GM19193 (cell line): Measurements from ENCODE around the gene SLIT1.

Experiments
- POLR2A ChIP-seq: IDR thresholded peaks from 4 replicates; pipeline ENCODE4 v1.6.1; 2011; ENCODE audit not compliant: insufficient read depth, insufficient read length; ENCODE audit errors: extremely low read depth

The SLIT1 gene

DNA sequence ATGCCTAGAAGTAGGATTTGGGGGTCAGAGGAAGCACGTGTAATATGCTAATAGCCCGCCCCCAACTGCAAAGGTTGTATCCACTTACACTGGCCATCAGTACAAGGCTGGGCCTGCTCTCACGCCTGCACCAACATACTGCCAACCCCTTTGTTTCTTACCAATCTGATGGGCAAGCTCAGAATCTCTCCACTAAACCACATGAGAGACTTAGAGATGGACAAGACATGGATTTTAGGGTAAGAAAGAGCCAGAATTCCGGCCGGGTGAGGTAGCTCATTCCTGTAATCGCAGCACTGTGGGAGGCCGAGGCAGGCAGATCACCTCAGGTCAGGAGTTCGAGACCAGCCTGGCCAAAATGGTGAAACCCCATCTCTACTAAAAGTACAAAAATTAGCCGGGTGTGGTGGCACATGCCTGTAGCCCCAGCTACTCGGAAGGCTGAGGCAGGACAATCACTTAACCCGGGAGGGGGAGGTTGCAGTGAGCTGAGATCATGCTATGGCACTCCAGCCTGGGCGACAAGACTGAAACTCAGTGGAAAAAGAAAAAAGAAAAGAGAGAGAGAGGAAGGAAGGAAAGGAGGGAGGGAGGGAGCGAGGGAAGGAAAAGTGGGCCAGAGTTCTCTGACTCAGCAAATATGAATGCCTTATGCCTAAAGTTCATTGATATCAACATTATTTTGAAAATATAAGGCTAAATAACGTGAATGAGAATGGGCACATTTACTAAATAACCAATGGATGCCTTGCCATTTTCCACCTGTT is 162.2 kb downstream of the SLIT1 start:
- TF ChIP-seq POLR2A: no peak

DNA sequence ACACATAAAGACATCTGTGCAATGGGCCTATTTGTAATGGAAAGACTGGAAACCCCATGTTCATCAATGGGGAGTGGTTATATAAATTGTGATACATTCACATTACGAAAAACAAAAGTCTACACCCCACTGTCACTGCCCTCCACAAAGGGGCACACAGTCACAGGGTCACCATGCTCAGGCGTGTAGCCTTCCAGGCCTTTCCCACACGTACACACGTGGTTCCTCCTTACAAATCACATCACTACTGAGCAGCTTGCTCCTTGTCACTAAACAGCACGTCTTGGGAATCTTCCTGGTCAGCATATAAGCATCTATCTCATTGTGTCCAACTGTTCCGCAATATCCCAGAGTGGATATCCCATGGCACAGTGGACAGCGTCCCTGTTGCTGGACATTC is 163.1 kb downstream of the SLIT1 start:
- TF ChIP-seq POLR2A: no peak

DNA sequence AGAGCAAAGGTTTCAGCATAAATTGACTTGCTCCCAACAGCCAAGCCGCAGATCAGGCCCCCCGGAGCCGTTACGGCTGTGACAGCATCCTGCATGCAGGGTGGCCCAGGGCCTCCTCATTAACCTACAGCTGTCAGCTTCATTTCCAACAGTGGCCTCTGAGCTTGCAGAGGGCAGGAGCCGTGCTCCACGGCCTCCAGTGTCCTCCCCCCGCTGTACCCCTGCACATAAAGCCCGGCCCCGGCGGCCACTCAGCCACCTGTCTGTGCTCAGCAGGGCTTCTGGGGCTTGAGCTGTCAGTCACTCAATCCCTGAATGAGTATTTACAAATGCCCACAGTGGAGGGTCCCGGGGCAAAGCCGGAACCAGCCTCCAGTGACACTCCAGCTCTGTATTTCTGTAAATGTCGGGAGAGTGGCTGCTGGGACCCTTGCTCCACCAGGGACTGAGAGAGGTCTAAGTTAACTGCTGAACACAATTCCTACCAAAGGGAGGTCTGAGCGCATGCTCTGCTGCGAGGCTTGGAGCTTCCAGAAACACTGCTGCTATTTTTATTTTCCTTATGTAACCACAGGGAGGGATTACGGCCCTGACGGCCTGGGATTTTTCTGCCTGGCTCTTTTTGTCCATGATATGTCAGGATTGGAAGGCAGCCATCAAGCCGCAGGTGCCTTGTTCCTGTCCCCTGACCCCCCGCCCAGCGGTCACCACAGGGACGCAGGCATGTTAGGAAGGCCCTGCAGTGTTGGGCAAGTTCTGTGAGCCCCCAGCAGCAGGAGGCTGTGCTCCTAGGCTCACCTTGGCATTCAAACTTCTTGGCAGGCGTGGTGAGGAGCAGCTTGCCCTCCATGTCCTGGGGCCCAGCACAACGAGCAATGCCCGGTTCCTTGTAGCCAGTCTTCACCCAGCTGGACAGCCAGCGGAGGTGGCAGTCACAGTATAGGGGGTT is 165.0 kb downstream of the SLIT1 start:
- TF ChIP-seq POLR2A: no peak

DNA sequence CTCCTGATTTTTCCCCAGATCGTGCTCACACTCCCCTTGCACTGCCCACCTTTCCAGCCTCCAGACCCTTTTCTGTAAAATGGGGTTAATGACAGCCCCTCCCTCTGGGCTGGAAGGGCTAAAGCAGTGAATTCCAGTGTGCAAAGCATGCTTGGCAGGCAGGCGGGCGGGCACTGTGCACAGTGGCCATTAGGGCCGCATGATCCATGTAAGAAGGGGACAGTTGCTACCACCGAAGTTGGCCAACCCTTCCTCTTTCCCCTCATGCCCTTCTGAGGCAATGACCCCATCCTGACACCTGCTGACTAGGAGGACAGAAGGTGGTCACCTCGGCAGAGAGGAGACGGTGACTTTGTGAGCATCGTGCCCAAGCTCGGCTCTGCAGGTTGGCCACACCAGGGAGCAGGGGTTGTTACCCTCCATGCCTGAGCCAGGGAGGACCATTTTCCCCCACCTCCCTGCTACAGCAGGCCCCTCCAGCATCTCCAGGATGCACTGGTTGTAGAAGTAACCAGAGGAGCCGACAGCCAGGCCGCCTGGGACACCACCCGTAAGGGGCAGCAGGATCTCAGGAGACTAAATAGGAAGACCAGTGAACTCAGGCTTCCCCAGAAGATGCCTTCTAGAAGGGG is 166.4 kb downstream of the SLIT1 start:
- no peak for TF ChIP-seq POLR2A

DNA sequence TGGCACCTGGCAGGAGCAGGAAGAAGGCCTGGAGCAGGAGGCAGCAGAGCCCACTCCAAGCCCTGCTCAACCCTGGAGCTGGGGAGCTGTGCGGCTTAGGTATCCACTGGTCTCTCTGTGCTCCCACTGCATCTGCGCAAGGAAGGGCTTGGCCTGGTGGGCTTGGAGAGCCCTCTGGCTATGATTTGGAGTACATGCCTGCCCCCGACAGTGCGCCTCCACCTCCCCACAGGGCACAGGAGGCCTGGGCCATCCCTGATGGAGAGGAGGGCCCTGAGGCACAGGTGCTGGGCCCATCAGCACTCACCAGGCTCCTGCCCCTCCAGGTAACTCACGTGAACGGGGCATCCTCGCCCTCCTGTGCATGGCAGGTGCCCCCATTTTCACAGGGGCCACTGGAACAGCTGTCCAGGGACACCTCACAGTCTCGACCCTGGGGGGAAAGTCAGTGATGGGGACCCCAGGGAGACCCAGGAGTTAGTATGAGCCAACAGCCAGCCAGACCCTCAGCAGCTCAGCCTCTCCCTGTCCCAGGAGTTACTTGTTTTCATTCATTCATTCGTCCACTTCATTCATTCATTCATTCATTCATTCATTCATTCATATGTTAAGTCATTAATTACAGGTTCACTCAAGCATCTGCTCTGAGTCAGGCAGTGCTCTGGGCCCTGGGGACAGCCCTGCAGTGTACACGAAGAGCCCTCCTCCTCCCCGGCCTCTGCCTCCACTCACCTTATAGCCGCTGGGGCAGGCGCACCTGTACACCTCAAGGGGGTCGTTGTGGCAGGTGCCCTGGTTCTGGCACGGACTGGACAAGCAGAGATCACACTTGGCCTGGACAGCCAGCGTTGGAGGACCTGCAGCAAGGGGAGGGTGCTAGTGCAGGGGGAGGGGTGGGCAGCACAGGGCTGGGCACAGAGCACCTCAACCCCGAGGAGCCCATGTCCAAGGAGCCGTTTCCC is 167.2 kb downstream of the SLIT1 start:
- no peak for TF ChIP-seq POLR2A

DNA sequence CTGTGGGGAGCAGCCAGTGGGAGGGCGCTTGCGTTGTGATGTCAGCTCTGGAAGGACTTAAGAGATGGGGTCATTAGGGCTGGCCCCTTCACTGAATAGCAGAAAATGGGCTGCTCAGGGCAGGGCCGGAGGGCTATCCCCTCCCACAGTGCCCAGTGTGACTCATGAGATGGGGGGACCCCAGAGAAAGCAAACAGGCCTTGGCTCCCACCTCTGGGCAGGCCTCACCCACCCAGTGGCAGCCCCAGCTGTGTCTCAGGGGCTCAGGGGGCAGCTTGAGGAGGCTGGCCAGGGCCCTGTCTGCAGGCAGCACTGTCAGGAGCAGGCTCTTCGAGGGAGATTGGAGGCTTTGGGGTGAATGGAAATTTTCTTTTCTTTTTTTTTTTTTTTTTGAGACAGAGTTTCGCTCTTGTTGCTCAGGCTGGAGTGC is 168.3 kb downstream of the SLIT1 start:
- no peak for TF ChIP-seq POLR2A

DNA sequence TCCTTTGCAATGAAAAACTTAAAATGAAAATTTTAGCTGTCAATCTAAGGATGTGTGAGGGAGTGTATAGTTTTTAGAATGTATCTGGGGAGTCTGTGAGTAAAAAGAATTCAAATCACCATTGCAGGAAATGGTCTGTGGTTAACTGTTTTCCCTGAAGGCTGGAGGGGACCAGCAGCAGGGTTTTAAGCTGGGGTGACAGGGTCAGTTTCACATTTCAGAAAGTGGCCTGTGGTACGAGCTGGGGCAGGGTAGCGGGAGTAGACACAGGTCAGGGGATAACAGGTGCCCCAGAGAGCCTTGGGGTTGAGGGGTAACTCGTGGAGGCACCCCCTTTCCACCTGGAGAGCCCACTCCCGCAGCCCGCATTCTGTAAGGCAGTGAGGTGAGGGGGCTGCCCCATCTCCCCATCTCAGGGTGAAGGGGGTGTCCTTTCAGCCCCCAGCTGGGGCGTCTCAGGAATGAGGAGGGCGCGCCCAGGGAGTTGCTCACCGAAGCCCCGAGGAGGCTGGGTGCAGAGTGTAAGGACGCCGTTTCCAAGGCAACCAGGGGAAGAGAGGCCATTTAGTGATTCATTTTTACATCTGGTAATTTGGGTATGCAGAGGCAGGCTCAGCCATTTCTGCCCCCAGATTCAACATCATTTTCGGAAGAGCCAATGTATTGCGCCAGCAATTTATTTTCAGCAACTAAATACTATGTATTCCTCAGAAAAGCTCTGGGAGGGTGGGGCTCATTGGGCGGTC is 168.9 kb downstream of the SLIT1 start:
- no peak for TF ChIP-seq POLR2A

DNA sequence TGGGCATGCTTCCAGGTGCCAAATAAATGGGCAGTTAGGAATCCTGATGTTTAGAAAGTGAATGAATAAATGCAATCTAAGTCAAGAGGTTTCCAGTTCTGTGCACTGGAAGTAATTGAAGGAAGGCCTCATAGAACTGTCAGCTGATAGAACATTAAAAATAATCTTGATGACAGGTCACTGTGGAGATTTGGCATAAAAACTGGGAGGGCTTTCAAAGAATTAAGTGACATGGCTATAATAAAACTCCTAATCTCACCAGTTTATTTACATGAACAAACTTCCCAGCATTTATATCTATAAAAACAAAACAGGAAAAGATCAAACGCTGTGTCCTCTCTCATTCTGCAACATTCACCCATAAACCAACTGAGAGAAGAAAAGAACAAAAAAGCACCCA is 170.5 kb downstream of the SLIT1 start:
- no peak for TF ChIP-seq POLR2A

DNA sequence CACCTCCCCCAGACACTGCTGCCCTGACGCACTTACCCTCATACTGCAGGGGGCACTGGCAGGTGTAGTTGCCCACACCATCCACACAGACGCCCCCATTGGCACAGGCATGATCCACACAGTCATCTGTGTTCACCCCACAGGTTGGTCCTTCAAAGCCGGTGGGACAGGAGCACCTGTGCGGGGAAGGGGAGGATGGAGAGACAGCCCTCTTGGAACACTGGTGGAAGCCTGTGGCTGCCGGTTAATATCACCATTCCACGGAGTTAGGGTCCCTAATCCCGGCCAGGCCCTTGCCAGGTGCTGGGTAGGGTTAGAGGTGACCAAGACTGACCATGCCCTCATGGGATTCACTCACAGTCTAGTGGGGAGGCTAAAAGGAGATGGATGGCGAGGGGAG is 171.8 kb downstream of the SLIT1 start:
- TF ChIP-seq POLR2A: no peak

DNA sequence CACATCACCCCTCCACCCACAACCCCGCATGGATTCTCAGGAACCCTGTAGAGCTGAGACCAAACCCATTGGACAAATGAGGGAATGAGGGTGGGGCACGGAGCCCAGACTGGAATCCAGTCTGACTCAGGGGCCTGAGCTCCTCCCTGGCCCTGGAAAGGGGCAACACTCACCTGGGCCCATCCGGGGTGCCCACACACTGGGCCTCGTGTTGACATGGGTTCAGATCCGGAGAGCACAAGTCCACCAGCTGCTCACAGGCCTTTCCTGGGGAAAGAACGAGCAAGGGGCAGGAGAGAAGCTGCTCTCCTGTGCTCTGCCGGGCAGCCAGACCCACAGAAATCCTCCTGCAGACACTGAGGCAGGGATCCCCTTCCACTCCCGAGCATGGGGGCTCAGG is 172.2 kb downstream of the SLIT1 start:
- no peak for TF ChIP-seq POLR2A

DNA sequence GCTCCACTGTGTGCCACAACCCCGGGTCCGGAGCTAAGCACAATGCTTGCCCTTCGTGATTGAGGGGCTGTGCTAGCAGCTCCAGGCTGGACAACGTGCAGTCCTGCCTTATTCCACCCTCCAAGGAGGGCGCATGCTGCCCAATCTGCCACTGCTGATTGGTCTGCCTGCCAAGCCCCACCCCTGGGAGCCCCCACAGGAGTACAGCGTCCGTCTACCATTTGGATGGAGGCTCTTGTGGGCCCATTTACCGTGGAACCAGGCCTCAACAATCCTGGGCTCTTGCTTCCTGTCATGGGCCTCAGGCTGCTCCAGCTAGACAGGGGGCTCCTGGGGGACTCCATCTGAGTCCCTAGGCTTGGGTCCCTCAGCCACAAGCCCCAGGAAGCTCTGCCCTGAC is 173.3 kb downstream of the SLIT1 start:
- TF ChIP-seq POLR2A: no peak

DNA sequence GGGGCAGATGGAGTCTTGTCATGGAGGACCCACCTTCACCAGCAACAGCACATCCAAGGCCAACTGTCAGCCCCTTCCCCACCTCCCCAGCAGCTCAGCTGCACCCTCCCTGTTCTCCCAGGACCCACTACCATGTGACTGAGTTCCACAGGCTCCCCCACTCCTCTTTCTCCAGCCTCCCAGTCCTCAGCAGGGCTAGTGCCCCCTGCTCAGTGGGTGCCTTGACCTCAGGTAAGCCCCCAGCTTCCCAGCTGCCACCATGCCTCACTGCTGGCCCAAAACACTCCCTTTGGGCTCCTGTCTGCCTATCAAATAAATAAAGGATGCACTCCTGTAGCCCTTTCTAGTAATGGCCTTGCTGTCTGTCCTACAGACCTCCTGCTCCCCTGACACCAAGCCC is 174.4 kb downstream of the SLIT1 start:
- no peak for TF ChIP-seq POLR2A

DNA sequence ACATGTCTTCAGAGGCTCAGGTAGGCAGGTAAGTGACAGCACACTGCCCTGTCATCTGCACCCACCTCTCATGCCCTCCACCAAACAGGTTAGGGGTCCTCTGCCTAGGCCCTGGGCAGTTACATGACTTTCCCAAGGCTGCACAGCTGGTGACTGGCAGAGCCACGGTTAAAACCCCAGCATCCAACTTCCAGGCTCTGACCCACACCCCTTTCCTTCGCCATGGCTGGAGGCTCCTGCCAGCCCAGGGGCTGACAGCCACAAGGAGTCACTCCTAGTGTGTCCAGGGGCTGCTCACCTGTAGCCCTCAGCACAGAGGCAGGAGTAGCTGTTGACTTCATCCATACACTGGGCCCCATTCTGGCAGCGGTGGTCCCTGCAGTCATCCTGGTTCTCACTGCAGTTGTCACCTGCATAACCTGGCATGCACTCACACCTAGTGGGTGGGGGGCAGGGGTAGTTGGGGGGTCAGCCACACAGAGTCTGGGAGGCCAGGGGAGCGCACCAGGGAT is 175.0 kb downstream of the SLIT1 start:
- TF ChIP-seq POLR2A: no peak
